Measurements from ENCODE around the gene COQ10A. TPM values are rescaled to one million over a fixed set of nuclear protein-coding genes. Genes with fewer than 3 reads are reported as not detected.

COQ10A gene
- total RNA-seq, 2 donors from 2014 or later = 5.2 to 6.3 TPM

DNA sequence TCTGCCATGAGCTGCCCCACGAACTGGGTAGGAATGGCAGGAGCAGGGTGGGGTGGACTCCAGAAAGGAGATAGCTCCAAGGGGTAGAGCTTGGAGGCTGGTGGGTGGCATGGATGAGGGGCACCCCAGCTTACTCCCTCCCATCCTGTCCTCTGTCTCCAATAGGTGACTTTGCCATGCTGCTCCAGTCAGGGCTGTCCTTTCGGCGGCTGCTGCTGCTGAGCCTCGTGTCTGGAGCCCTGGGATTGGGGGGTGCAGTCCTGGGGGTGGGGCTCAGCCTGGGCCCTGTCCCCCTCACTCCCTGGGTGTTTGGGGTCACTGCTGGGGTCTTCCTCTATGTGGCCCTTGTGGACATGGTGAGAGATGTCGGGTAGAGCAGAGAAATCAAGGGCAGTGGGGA, 29.8 kb upstream of the COQ10A start:
- no peaks in the 10 kb centered on the region for H3K36me3 Mint-ChIP-seq
- ATAC-seq = no peak
- no peak overlapping the region for H3K27ac Mint-ChIP-seq
- no peaks in the 10 kb centered on the region for H3K9me3 Mint-ChIP-seq
- no peak for DNase-seq (ENCODE audit: low spot score in 2 of 2)

DNA sequence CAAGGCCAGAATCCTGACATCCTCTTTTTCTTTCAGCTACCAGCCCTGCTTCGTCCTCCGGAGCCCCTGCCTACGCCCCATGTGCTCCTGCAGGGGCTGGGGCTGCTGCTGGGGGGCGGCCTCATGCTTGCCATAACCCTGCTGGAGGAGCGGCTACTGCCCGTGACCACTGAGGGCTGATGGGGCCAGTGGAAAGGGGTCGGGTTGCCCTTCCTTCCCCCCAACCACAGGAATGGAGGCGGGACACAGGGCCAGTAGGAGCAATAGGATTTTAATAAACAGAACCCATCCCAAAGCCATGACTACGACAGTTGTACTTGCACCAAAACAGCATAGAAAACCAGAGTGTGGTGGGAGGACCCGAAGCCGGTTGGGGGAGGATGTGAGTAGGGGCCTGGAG, 29.2 kb upstream of the COQ10A start:
- Mint-ChIP-seq H3K27ac (no peak overlapping the region), H3K9me3 (no peaks in the 10 kb centered on the region), H3K36me3 (no peaks in the 10 kb centered on the region)
- DNase-seq (ENCODE audit: low spot score in 2 of 2) = no peak
- no peak for ATAC-seq

DNA sequence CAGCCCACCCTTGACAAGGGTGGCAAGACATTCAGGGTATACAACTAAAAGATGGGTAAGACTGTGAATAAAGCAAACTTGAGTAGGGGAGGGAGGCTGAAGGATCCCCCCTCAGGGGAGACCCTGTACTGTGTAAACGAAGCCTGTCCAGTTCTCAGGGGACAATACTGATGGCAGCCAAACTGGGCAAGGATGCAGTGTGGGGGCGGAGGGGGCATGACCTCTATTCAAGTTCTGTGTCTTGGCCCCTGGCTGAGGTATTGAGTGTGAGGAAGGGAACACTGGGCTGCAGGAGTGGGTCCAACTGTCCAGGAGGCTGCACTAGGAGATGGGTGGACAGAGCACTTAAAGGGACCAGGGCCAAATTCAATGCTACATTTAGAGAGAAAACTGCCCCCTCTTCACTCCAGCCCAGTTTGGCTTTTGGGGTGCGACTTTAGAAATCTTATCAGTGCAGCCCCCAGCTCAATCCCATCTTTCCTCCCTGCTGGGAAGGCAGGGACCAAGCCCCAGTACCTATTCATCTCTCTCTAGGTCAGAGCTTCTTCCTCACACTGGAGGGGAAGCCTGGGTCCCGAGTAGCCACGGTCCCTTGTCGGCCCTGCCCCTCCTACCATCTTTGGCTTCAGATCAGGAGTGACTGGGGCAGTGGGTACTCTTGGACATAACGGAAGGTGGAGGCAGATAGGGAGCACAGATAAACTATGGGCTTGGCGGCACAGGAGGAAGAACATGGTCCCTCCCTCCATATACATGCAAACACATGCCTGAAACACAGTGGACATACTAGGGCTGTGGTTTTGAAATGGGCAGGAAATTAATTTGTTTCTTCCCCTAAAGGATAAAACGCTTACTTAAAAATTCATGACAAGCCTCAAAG, 25.1 kb upstream of the COQ10A start:
- no peak for DNase-seq (ENCODE audit: low spot score in 2 of 2)
- ATAC-seq = no peak
- Mint-ChIP-seq H3K9me3 (no peaks in the 10 kb centered on the region), H3K36me3 (no peaks in the 10 kb centered on the region), H3K27ac (peak overlapping the region; percentile 39 to 44)

DNA sequence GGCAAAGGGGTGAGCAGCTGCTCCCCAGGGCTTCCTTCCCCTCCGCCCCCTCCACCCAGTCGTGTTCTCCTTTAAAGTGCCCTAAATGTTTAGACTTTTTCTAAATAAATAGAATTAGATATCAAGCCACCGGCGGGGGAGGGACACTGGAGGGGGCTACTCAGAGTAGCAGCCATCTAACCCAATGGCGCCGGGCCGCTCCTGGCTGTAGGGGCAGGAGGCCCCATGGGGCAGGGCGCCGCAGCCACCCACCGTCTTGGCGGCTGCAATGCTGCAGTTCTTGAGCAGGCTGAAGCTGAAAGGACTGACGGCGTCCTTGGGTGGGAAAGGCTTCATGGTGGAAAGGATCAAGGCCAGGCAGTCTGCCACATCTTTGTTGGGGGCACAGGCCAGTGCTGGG, 23.8 kb upstream of the COQ10A start:
- peak overlapping the region in 1 of 2 donors; percentile 44 for H3K27ac Mint-ChIP-seq
- no peak for ATAC-seq
- H3K36me3 Mint-ChIP-seq = no peaks in the 10 kb centered on the region
- H3K9me3 Mint-ChIP-seq = no peaks in the 10 kb centered on the region
- DNase-seq (ENCODE audit: low spot score in 2 of 2) = no peak

DNA sequence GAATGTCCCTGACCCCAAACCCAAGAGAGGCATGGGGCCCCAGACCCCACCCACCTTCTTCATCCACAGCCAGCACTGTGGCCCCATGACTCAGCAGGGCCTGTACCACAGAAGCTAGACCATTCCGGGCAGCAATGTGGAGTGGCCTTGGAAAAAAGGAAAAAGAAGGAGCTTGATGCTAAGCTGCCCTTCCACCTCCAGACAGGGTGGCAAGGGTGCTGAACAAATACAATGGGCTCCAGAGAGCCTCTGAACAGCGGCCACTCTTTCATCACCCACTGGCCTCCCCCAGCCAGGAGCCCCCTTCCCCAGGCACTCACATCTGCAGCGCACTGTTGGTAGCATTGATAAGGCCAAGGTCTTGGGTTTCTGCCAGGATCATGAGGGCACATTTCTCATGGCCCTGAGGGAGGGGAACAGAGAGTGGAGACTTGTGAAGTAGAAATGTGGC, 23.0 kb upstream of the COQ10A start:
- no peaks in the 10 kb centered on the region for H3K36me3 Mint-ChIP-seq
- no peak for DNase-seq (ENCODE audit: low spot score in 2 of 2)
- H3K27ac Mint-ChIP-seq = peak overlapping the region in 1 of 2 donors; percentile 52
- H3K9me3 Mint-ChIP-seq = no peaks in the 10 kb centered on the region
- no peak for ATAC-seq

DNA sequence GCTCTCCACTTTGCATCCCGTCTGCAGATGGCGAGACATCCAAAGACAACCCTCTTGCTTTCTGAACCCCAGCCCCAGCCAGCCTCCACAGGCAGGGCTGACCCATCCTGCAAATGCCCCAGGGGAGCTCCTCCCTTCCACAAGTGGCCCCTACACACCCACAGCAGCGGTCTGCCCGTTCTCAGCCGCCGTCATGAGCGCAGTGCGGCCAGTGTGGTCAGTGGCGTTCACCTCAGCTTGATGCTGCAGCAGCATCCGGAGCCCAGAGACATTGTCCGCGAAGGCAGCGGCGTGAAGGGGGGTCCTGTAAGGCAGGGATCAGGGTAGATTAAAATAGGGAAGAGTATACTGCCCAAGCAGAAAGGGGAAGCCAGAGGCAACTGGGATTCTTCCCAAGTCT, 22.2 kb upstream of the COQ10A start:
- H3K36me3 Mint-ChIP-seq = no peaks in the 10 kb centered on the region

DNA sequence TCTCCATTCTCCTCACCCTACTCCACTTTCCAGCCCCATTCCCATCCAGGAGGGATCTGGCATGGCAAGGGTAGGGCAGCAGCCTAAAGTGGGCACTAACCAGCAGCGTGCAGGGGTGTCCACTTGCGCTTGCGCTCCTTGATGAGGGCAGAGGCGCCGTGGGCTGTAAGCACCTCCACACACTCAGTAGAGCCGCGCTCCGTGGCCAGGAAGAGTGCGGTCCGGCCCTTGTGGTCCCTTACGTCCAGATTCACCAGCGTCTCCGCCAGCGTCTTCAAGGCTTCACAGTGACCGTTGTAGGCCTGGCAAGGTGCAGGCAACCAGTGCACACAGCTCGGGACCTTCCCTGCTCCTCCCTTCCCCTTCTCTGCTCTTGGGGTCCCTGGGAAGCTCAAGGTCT, 18.8 kb upstream of the COQ10A start:
- ATAC-seq (no peak), DNase-seq (ENCODE audit: low spot score in 2 of 2) (no peak)
- Mint-ChIP-seq H3K9me3 (no peaks in the 10 kb centered on the region), H3K27ac (no peak overlapping the region), H3K36me3 (no peaks in the 10 kb centered on the region)

More for the DNA sequence above, 22.2 kb upstream of the COQ10A start:
- Mint-ChIP-seq H3K27ac (peak overlapping the region in 1 of 2 donors; percentile 85), H3K9me3 (no peaks in the 10 kb centered on the region)
- DNase-seq (ENCODE audit: low spot score in 2 of 2) = no peak
- ATAC-seq = no peak

DNA sequence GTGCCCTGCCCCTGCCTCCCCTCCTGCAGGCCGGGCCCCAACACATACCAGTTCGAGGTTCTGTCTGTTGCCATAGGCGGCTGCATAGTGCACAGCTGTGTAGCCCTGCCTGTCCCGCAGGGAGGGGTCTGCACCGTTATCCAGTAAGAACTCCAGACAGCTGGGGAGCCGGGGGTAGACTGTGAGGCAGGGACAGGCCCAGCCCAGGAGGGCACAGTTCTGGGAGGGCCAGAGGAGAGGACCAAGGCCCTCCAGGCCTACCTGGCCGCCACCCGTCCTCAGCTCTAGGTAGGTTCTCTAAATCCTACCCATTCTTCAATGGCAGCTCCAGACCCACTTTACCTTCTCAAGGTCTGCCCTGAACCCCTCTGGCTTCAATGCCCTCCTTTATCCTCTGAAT, 18.0 kb upstream of the COQ10A start:
- H3K27ac Mint-ChIP-seq = no peak overlapping the region
- H3K36me3 Mint-ChIP-seq = peaks cover 0 to 5% of the 10 kb centered on the region in 2 donors
- DNase-seq (ENCODE audit: low spot score in 2 of 2) (no peak), ATAC-seq (no peak)
- H3K9me3 Mint-ChIP-seq = no peaks in the 10 kb centered on the region

DNA sequence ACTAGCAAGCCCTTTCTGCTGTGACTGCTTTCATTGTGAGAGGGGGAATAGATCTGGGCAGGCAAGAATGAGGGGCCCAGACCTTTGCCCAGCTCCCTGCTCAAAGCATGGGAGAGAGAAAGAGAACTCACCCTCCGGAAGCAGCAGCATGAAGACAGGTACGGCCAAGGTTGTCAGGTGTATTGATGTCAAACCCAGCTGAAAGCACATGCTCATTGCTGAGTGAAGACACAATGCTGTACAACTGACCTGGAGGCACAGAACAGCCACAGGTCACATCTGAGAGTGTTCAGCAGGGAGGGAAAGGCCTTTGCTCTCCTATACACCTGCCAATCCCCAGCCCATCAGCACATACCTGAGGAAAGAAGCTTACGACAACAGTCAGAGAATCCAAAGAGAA, 14.1 kb upstream of the COQ10A start:
- H3K27ac Mint-ChIP-seq = no peak overlapping the region
- peaks cover 0 to 12% of the 10 kb centered on the region in 2 donors for H3K36me3 Mint-ChIP-seq
- DNase-seq (ENCODE audit: low spot score in 2 of 2) = no peak
- no peaks in the 10 kb centered on the region for H3K9me3 Mint-ChIP-seq
- ATAC-seq = no peak

DNA sequence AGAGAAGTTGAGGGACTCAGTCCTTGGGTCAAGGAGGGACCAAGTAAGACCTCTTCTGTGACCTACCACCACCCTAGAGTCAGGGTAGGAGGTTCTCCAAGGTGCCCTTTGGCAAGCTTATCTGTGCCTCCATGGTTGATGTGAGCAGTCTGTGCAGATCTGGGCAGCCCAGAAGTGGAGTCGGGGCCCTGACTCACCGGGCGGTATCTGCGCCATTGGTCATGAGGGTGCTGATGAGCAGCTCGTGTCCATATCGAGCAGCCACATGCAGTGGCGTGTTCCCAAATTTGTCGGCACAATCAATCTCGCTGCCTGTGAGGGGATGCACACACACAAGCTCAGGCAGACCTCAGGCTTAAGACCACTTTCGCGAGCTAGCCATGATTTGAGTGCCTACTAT, 13.7 kb upstream of the COQ10A start:
- peak overlapping the region in 1 of 2 donors; percentile 38 for H3K27ac Mint-ChIP-seq
- H3K36me3 Mint-ChIP-seq = peaks cover 0 to 12% of the 10 kb centered on the region in 2 donors
- no peak for ATAC-seq
- no peaks in the 10 kb centered on the region for H3K9me3 Mint-ChIP-seq
- no peak for DNase-seq (ENCODE audit: low spot score in 2 of 2)

DNA sequence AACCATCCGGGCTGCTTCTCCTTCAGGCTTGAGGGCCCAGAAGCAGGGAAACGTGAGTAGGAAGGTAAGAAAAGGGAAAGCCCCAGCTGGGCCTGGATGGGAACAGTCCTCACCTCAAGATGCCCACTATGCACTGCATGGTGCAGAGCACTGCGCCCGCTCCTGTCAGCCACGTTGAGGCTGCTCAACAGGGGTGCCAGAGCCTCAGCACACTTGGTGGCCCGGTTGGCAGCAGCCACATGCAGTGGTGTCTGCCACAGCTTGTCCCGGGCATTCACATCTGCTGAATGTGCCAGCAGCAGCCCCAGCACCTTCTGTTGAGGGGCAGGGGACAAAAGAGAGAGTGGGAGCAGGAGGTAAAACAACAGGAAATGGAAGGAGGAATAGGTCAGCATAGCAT, 11.1 kb upstream of the COQ10A start:
- H3K9me3 Mint-ChIP-seq = no peaks in the 10 kb centered on the region
- H3K27ac Mint-ChIP-seq = peak overlapping the region in 1 of 2 donors; percentile 53
- ATAC-seq (no peak), DNase-seq (ENCODE audit: low spot score in 2 of 2) (no peak)
- H3K36me3 Mint-ChIP-seq = peaks cover 0 to 12% of the 10 kb centered on the region in 2 donors

DNA sequence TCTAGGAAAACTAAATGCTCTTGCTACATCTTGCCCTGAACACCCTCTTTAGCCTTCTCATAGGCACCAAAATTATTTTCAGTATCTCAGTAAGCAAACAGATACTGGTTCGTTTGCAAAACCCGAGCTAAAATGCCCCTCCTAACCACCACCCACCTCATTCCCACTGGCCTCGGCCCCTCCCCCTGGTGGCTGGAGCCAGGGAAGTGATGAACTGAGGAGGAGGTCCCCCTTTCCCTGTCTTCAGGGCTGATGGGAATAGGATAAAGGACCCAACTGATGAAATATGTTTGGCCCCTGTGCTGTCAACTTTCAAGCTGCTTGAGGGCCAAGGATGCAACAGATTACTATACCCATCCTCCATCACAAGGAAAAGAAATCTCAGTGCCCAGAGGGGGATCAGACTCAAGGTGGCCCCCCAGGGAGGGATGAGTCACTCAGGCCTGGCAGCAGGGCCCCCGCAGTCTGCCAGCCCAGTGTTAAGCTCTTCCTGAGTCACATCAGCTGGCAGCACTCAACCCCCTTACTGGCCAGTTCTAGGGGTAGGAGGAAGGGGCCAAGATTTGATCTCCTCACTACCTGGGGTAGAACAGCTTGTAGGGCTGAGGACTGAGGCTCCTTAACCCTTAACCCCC, 10.3 kb upstream of the COQ10A start:
- no peak for ATAC-seq
- H3K36me3 Mint-ChIP-seq = peaks cover 0 to 12% of the 10 kb centered on the region in 2 donors
- DNase-seq (ENCODE audit: low spot score in 2 of 2) = no peak
- H3K9me3 Mint-ChIP-seq = no peaks in the 10 kb centered on the region
- H3K27ac Mint-ChIP-seq = peak overlapping the region; percentile 66 to 75

DNA sequence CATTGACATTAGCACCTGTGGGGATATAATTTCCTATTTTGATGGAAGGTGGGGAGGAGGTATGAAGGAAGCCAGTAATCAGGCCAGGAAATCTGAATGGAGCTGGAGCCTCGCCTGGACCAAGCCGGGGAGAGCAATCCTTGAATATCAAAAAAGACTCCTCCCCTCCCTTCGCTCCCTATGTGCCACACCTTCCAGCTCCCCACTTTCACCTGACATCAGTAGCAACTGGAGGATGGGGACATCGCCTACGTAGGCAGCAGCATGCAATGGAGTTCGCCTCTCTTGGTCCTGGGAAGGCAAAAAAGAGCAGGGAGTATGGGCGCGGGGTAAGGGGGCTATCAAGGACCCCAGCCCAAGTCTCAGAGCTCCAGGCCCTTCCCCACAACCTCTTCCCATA, 9.7 kb upstream of the COQ10A start:
- ATAC-seq (no peak), DNase-seq (ENCODE audit: low spot score in 2 of 2) (no peak)
- peak overlapping the region; percentile 66 to 86 for H3K27ac Mint-ChIP-seq
- H3K36me3 Mint-ChIP-seq = peaks cover 0 to 12% of the 10 kb centered on the region in 2 donors
- no peaks in the 10 kb centered on the region for H3K9me3 Mint-ChIP-seq

DNA sequence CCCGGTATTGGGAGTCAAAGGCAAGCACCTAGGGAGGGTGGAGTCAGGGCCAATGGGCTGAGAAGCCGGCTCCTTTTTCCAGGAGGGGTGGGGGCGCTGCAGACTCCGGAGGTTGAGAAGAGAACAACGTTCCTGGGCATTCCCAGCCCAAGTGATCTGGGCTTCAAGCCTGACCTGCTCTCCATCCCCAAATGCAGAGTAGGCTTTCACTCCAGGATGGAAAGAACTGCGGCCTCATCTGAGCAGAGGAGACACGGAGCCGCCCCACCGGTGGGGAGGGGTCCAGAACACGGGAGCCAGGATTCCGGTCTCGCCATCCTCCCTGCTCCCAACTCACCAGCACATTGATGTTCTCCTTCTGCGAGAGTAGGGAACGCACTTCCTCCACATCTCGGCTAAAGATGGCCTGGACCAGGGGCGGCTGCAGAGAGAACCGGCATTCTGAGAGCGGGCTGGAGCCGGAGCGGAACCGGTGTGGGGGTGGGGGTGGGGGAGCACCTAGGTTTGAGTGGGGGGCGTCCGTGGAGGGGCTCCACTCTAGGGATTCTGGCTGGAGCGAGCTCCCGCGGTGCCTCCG, 9.2 kb upstream of the COQ10A start:
- no peak for DNase-seq (ENCODE audit: low spot score in 2 of 2)
- peak overlapping the region; percentile 66 to 86 for H3K27ac Mint-ChIP-seq
- no peaks in the 10 kb centered on the region for H3K9me3 Mint-ChIP-seq
- peaks cover 0 to 12% of the 10 kb centered on the region in 2 donors for H3K36me3 Mint-ChIP-seq
- ATAC-seq = peak in 1 of 2 donors; percentile 20

DNA sequence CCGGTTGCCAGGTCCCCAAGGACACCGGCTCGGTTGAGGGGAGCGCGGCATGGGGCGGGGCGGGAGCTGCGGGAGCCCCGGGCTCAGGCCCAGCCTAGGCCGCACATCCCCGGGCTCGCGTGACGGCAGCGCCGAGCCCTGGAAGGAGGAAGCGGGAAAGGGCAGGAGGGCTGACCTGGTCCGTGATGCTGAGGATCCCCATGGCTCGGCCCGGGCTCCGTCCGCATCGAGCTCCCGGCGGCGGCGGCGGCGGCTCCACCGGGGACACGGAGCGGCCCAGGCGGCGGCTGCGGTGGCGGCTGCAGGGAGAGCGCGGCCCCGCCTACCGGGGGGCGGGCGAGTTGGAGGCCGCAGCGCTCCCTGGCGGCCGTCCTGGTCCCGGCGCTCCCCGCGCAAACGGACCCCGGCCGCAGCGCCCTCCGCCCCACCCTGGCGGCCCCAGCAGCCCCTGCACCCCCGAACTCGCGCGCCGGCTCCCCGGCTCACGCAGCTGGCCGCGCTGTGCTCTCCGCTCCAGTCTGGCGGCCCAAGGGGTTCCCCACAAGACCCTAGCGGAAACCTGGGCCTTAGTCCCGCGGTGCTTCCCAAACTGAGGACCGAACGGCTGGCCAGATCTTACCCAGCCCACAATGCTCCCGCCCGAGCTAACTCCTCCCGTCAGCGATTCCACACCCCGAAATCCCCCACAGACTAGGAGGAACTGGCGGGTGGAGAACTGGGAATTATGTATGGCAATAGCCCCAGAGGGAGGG, 8.5 kb upstream of the COQ10A start, which contains the start of gene ANKRD52:
Gene ANKRD52 (minus strand): TSS at position 317 of the 752 bp plus-strand sequence. CDS start 115 bp downstream, at position 202.
- Mint-ChIP-seq H3K36me3 (peaks cover 0 to 9% of the 10 kb centered on the region in 2 donors), H3K27ac (peak within 1 kb of the TSS; percentile 88), H3K9me3 (no peaks in the 10 kb centered on the region)
- DNase-seq (ENCODE audit: low spot score in 2 of 2) (peak; percentile 87 to 89), ATAC-seq (peak; percentile 95 to 98)

DNA sequence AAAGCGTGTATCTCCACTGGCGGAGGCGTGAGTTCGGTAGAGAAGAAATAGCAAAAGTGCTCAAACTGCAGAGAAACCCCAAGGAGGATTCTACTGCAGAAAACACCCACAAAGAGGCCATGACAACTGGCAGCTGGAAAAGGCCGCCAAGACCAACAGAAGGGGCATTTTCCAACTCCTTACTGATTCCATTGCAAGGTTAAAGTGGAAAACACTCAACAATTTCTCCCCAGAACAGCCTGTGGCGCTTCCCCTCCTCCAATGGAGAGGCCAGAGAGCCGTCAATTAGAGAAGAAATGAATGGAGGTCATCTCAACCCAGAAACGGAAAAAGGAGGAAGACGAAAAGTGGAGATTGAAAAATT, 7.9 kb upstream of the COQ10A start:
- Mint-ChIP-seq H3K27ac (peak overlapping the region; percentile 88), H3K36me3 (peaks cover 0 to 7% of the 10 kb centered on the region in 2 donors), H3K9me3 (no peaks in the 10 kb centered on the region)
- ATAC-seq (no peak), DNase-seq (ENCODE audit: low spot score in 2 of 2) (no peak)
